Measurements from ENCODE around the gene SYNJ2.

- TF ChIP-seq CTCF (IDR thresholded peaks at IDR 0.05) (no peak), POLR2A (IDR thresholded peaks at IDR 0.05) (no peak)
Observed at GRCh38 chr6:158043008-158043407, 61.3 kb downstream of the SYNJ2 start.

Data from heart left ventricle (tissue), 13 donors.